ENCODE data around the gene SLC45A1.

GRCh38 chr1:8373581-8374241, 55.8 kb downstream of the SLC45A1 start:
- no peak for TF ChIP-seq CEBPB (tag; IDR thresholded peaks at IDR 0.05)
- no peak for TF ChIP-seq POLR2G (IDR thresholded peaks at IDR 0.05; ENCODE audit: low read depth, low read length)
- no peak for TF ChIP-seq CTCF (IDR thresholded peaks at IDR 0.05 in 2 of 3, conservative IDR thresholded peaks at IDR 0.05 in 1 of 3; ENCODE audit: insufficient read depth in 2 of 3, low read depth in 1 of 3, low read length in 3 of 3)
- no peak for TF ChIP-seq ARNT (IDR thresholded peaks at IDR 0.05)
- TF ChIP-seq NR3C1 (CRISPR knock-in tag; IDR thresholded peaks at IDR 0.05) = no peak
- TF ChIP-seq USF2 (CRISPR knock-in tag; IDR thresholded peaks at IDR 0.05) = no peak
- TF ChIP-seq ELF2 (CRISPR knock-in tag; IDR thresholded peaks at IDR 0.05) = no peak
- TF ChIP-seq CHD1 (IDR thresholded peaks at IDR 0.05; ENCODE audit: low read length) = no peak
- no peak for TF ChIP-seq EZH2 (IDR thresholded peaks at IDR 0.05; ENCODE audit: borderline replicate concordance, low read depth, low read length)
- no peak for TF ChIP-seq HDAC8 (tag; IDR thresholded peaks at IDR 0.05)
- TF ChIP-seq RERE (CRISPR knock-in tag; IDR thresholded peaks at IDR 0.05; ENCODE audit: borderline replicate concordance) = no peak
- TF ChIP-seq TAF1 (IDR thresholded peaks at IDR 0.05; ENCODE audit: control insufficient read depth, extremely low read depth, insufficient read depth, low read length, severe bottlenecking) = no peak
- TF ChIP-seq SMAD4 (CRISPR knock-in tag; conservative IDR thresholded peaks at IDR 0.05) = no peak
- TF ChIP-seq ATF7 (IDR thresholded peaks at IDR 0.05) = no peak

Data from K562 (cell line).